Measurements from ENCODE around the gene ADSS2.
"Not testable (repeated sequence)": the region's sequence is repeated elsewhere in the genome, so short reads cannot be mapped to it uniquely, and the experiment has no call there.

Gene ADSS2

DNA sequence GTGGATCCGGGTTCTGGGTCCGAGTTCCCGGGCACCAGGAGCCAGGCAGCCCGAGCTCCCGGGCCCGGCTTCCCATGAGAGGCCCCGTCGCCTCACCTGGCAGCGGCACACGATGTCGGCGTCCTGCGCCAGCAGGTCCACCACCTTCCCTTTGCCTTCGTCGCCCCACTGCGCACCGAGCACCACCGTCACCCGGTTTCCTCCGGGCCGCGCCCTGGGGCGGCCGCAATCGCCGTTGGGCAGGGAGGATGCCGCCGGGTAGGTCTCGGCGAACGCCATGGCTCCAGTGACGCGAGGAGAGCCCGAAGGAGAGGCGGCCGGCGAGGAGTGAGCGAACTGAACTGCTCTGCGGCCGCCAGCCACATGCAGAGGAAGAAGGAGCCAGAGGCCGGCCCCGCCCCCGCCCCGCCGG is at the start of gene ADSS2:
TSS of gene ADSS2 (minus strand) at position 371 of the 412 bp plus-strand sequence. CDS start at position 279, 92 bp downstream.
- no peak for DNase-seq (ENCODE audit: low read depth in 2 of 2)
- TF ChIP-seq, protein P1, sequence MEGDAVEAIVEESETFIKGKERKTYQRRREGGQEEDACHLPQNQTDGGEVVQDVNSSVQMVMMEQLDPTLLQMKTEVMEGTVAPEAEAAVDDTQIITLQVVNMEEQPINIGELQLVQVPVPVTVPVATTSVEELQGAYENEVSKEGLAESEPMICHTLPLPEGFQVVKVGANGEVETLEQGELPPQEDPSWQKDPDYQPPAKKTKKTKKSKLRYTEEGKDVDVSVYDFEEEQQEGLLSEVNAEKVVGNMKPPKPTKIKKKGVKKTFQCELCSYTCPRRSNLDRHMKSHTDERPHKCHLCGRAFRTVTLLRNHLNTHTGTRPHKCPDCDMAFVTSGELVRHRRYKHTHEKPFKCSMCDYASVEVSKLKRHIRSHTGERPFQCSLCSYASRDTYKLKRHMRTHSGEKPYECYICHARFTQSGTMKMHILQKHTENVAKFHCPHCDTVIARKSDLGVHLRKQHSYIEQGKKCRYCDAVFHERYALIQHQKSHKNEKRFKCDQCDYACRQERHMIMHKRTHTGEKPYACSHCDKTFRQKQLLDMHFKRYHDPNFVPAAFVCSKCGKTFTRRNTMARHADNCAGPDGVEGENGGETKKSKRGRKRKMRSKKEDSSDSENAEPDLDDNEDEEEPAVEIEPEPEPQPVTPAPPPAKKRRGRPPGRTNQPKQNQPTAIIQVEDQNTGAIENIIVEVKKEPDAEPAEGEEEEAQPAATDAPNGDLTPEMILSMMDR (IDR thresholded peaks at IDR 0.05; ENCODE audit: low read depth, low read length), result no peak
- H3K4me3 ChIP-seq (replicated peaks in 1 of 2; ENCODE audit: low read depth in 2 of 2, low read length in 2 of 2), result peak within 1 kb of the TSS; percentile 92 to 95

DNA sequence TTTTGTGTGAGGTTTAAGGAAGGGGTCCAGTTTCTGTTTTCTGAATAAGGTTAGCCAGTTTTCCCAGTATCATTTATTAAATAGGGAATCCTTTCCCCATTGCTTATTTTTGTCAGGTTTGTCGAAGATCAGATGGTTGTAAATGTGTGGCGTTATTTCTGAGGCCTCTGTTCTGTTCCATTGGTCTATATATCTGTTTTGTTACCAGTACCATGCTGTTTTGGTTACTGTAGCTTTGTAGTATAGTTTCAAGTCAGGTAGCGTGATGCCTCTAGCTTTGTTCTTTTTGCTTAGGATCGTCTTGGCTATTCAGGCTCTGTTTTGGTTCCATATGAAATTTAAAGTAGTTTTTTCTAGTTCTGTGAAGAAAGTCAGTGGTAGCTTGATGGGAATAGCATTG is 48.8 kb upstream of the ADSS2 start:
- H3K4me3 ChIP-seq (replicated peaks in 1 of 2; ENCODE audit: low read depth in 2 of 2, low read length in 2 of 2); DNase-seq (ENCODE audit: low read depth in 2 of 2): not testable (repeated sequence)

DNA sequence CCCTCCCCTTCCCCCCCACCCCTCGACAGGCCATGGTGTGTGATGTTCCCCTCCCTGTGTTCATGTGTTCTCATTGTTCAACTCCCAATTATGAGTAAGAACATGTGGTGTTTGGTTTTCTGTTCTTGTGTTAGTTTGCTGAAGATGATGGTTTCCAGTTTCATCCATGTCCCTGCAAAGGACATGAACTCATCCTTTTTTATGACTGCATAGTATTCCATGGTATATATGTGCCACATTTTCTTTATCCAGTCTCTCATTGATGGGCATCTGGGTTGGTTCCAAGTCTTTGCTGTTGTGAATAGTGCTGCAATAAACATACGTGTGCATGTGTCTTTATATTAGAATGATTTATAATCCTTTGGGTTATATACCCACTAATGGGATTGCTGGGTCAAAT is 47.8 kb upstream of the ADSS2 start:
- not testable (repeated sequence) for H3K4me3 ChIP-seq (replicated peaks in 1 of 2; ENCODE audit: low read depth in 2 of 2, low read length in 2 of 2); DNase-seq (ENCODE audit: low read depth in 2 of 2)

DNA sequence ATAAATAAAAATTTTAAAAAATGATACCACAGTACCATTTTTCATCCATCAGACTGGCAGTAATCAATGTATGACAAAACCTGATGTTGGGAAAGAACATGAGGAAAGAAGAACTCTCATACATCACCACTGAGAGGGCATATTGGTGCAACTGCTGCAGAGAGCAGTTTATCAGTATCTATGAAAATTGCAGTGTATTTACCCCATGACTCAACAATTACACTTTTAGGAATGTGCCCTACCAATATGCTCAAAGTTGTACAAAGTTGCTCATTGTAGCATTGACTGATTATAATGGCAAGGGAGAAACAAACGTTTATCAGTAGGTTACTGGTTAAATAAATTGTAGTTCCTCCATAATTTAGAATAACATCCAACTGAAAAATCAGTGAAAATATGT is 46.1 kb upstream of the ADSS2 start:
- TF ChIP-seq, protein P1 (IDR thresholded peaks at IDR 0.05; ENCODE audit: low read depth, low read length), result no peak
- H3K4me3 ChIP-seq (replicated peaks in 1 of 2; ENCODE audit: low read depth in 2 of 2, low read length in 2 of 2), result no peak overlapping the region
- peak in 1 of 2 donors; percentile 3 for DNase-seq (ENCODE audit: low read depth in 2 of 2)

DNA sequence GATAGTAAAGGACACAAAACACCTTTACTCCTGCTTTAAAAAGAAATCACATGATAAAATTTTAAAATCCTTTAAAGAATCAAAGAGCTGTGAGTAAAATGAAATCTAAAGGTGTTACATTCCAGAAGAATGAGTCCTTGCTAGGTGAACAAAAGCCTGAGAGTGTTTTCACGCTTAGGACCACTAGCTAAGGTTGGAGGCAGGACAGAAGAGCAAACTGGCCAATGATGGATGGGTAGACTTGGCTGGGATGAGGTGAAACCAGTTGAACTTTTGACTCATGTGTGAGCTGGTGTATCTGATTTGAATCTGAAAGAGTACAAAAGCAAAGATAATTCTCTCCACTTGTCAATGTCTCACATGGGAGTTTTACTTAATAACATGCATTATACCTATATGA is 44.5 kb upstream of the ADSS2 start:
- no peak for DNase-seq (ENCODE audit: low read depth in 2 of 2)
- TF ChIP-seq, protein P1 (IDR thresholded peaks at IDR 0.05; ENCODE audit: low read depth, low read length), result no peak
- no peak overlapping the region for H3K4me3 ChIP-seq (replicated peaks in 1 of 2; ENCODE audit: low read depth in 2 of 2, low read length in 2 of 2)

DNA sequence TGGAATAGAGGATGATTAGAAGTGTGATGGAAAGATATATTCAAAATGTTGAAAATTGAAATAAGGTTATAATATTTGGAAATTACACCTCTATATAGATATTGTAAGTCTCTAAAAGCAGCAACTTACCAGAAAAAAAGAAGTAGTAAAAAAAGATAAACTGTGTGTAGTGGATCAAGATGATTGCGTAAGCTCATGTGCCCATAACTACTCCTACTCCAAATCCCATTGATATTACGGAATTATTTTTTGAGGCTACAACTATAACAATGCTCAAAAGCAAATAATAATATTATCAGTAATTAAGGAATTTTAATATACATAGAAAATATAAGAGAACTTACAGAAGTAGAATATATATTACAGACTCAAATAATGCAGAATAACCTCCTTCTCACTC is 42.9 kb upstream of the ADSS2 start:
- TF ChIP-seq, protein P1 (IDR thresholded peaks at IDR 0.05; ENCODE audit: low read depth, low read length), result no peak

DNA sequence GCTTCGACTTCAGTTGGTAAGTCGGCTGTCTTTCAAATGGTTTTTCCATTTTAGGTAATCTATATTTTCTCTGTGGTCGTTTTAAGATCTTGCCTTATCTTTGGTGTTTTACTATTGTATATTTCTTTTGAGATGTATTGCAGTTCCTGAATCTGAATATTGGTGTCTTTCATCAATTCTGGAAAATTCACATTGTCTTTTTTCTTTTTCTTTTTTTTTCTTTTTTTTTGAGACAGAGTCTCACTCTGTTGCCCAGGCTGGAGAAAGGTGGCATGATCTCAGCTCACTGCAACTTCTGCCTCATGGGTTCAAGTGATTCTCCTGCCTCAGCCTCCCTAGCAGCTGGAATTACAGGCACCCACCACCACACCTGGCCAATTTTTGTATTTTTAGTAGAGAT is 33.3 kb upstream of the ADSS2 start:
- not testable (repeated sequence) for DNase-seq (ENCODE audit: low read depth in 2 of 2); H3K4me3 ChIP-seq (replicated peaks in 1 of 2; ENCODE audit: low read depth in 2 of 2, low read length in 2 of 2)

More for the DNA sequence above, 42.9 kb upstream of the ADSS2 start:
- DNase-seq (ENCODE audit: low read depth in 2 of 2), result no peak
- H3K4me3 ChIP-seq (replicated peaks in 1 of 2; ENCODE audit: low read depth in 2 of 2, low read length in 2 of 2), result no peak overlapping the region

DNA sequence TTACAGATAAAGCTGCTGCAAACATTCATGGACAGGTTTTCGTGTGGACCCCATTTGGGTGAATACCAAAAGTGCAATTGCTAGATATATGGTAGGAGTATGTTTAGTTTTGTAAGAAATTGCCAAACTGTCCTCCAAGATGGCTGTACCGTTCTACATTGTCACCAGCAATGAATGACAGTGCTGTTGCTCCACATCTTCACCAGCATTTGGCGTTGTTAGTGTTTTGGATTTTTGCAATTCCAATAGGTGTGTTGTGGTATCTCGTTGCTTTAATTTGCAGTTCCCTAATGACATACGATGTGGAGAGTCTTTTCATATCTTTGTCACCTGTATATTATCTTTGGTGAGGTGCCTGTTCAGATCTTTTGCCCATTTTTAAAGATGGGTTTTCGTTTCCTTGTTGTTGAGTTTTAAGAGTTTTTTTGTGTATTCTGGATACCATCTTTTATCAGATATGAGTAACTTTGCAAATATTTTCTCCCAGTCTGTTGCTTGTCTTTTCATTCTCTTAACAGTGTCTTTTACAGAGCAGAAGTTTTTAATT is 21.4 kb upstream of the ADSS2 start:
- TF ChIP-seq, protein P1 (IDR thresholded peaks at IDR 0.05; ENCODE audit: low read depth, low read length), result no peak
- no peak for DNase-seq (ENCODE audit: low read depth in 2 of 2)
- no peak overlapping the region for H3K4me3 ChIP-seq (replicated peaks in 1 of 2; ENCODE audit: low read depth in 2 of 2, low read length in 2 of 2)
